ENCODE data around the gene GSTM2. TPM values are rescaled to one million over a fixed set of nuclear protein-coding genes. Genes with fewer than 3 reads are reported as not detected.

The GSTM2 gene
- total RNA-seq, 4 donors from 2014 or later, result 37.1 to 73.6 (median 62.3) TPM

DNA sequence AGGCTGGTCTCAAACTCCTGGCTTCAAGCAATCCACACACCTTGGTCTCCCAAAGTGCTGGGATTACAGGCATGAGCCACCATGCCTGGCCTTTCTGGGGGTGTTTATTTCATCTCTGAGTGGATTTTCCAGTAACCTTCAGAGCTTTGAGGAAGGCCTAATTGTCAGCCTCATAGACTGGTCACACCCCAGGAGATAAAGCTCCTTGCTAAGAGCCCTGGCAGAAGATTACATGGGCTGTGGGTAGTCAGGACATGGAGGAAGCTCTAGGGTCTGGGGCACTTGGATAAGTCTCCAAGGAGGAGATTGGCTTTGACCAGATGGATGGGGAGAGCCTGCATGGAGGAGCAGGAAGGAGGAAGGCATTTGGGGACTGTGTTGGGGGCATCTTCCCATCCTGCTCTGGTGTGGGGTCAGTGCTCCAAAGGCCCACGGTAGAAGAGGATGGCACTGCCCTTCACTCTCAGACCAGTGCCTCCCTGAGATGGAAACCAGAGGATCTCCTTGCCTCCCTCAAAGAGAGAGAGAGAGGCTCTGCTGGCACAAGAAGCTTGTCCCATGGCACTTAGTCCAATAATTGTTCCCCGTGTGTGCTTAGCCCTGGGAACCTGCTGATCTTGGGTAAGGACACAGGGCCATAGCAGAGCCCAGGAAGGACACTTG is 26.6 kb upstream of the GSTM2 start:
- Histone ChIP-seq H3K27ac (no peak overlapping the region), H3K4me1 (peaks cover 0 to 9% of the 10 kb centered on the region in 2 donors), H3K27me3 (no peaks in the 10 kb centered on the region), H3K4me3 (replicated peaks in 1 of 3) (no peak overlapping the region), H3K36me3 (no peaks in the 10 kb centered on the region), H3K9me3 (no peaks in the 10 kb centered on the region)
- intact Hi-C loops (cut with DNase I), result loop anchor here (2.0 kb wide), 1 partner anchor 132 kb away; no protein-coding TSS in a partner anchor
- WGBS, 2 donors, result 58 to 89% methylated on average over 2 of the region's 2 CpGs
- TF ChIP-seq POLR2A (IDR thresholded peaks at IDR 0.05), result no peak
- TF ChIP-seq, protein P1, sequence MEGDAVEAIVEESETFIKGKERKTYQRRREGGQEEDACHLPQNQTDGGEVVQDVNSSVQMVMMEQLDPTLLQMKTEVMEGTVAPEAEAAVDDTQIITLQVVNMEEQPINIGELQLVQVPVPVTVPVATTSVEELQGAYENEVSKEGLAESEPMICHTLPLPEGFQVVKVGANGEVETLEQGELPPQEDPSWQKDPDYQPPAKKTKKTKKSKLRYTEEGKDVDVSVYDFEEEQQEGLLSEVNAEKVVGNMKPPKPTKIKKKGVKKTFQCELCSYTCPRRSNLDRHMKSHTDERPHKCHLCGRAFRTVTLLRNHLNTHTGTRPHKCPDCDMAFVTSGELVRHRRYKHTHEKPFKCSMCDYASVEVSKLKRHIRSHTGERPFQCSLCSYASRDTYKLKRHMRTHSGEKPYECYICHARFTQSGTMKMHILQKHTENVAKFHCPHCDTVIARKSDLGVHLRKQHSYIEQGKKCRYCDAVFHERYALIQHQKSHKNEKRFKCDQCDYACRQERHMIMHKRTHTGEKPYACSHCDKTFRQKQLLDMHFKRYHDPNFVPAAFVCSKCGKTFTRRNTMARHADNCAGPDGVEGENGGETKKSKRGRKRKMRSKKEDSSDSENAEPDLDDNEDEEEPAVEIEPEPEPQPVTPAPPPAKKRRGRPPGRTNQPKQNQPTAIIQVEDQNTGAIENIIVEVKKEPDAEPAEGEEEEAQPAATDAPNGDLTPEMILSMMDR (IDR thresholded peaks at IDR 0.05), result no peak
- DNase-seq, result no peak

DNA sequence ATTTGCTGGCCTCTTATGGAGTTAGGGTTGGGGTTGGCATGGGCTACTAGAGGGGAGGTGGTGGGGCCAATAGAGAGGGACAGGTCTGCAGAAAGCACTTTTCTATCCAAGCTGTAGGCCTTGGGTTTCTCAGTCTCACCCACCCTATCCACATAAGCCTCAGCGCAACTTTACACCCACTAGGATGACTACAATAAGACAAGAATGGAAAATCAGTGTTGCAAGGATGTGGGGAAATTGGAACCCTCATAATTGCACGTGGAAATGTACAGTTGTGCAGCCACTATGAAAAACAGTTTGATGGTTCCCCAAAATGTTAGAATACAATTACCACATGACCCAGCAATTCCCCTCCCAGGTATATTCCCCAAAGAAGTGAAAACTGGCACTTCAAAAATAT is 26.0 kb upstream of the GSTM2 start:
- TF ChIP-seq, protein P1 (IDR thresholded peaks at IDR 0.05), result no peak
- TF ChIP-seq POLR2A (IDR thresholded peaks at IDR 0.05), result no peak
- no peaks in the 10 kb centered on the region for H3K9me3 ChIP-seq
- H3K27me3 ChIP-seq, result no peaks in the 10 kb centered on the region
- H3K36me3 ChIP-seq, result no peaks in the 10 kb centered on the region
- intact Hi-C loops (cut with DNase I), result loop anchor here (2.0 kb wide), 1 partner anchor 131 kb away; no protein-coding TSS in a partner anchor
- H3K27ac ChIP-seq, result no peak overlapping the region
- no peak for DNase-seq
- no peak overlapping the region for H3K4me3 ChIP-seq (replicated peaks in 1 of 3)
- peaks cover 0 to 9% of the 10 kb centered on the region in 2 donors for H3K4me1 ChIP-seq
- WGBS, 2 donors, result 81 to 91% methylated on average over 2 of the region's 2 CpGs

DNA sequence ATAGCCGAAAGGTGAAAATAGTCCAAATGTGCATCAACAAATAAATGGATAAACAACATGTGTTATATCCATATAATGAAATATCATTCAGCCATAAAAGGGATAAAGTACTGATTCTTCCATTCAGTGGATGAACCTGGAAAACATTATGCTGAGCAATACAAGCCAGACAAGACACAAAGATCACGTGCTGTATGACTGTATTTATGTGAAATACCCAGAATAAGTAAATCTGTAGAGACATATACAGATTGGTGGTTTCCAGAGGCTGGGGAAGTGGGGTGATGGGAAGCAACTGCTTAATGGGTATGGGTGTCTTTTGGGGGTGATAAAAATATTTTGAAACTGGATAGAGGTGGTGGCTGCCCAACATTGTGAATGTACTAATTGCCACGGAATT is 25.2 kb upstream of the GSTM2 start:
- no peaks in the 10 kb centered on the region for H3K27me3 ChIP-seq
- intact Hi-C loops (cut with DNase I), result no loop called here
- no peak for DNase-seq
- H3K27ac ChIP-seq, result no peak overlapping the region
- TF ChIP-seq POLR2A (IDR thresholded peaks at IDR 0.05), result no peak
- TF ChIP-seq, protein P1 (IDR thresholded peaks at IDR 0.05), result no peak
- no peaks in the 10 kb centered on the region for H3K36me3 ChIP-seq
- WGBS, 2 donors, result 73 to 87% methylated on average over 3 of the region's 3 CpGs
- no peaks in the 10 kb centered on the region for H3K9me3 ChIP-seq
- no peak overlapping the region for H3K4me3 ChIP-seq (replicated peaks in 1 of 3)
- H3K4me1 ChIP-seq, result peaks cover 0 to 9% of the 10 kb centered on the region in 2 donors

DNA sequence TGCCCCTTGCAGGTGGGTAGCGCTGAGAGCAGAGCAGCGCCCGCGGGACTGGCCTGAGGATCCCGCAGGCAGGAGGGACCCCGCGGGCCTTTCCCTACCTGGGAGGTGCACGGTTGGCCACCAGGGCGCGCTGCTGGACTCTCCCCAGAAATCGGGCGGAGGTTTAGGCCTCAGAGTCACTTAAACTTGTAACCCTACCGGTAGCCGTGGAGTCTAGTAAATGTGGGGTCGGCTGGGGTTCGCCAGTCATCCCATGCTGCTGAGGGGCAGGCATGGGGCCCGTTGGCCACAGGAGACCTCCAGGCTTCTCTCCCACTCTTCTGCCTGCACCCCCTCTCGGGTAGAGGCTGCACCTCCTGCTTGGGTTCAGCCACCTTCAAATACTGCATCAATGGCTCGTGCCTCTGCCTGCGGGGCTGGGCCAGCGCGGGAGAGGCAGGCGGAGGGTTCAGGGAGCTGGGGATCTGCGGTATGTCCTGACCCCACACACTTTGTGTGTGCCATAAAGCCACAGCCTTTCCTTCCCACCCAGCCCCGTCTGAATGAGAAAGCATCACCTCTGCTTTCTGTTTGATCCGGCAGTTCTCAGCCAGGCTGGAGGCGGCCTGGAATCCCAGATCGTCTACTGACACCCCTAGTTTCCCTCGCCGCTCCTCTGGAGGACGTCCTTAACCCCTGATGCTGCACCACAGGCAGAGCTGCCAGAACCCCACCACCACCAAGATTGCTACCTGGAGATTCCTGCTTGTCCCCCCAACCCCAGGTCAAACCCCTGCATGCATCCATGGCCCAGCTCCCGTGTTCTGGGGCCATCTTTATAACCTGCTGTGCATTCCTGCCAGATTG is 24.2 kb upstream of the GSTM2 start:
- 54 to 83% methylated on average over 15 to 25 of the region's 32 CpGs for WGBS, 2 donors
- no peaks in the 10 kb centered on the region for H3K9me3 ChIP-seq
- intact Hi-C loops (cut with DNase I), result no loop called here

More for the DNA sequence above, 24.2 kb upstream of the GSTM2 start:
- Histone ChIP-seq H3K4me3 (replicated peaks in 1 of 3) (no peak overlapping the region), H3K4me1 (peaks cover 0 to 9% of the 10 kb centered on the region in 2 donors), H3K36me3 (no peaks in the 10 kb centered on the region), H3K27ac (no peak overlapping the region), H3K27me3 (no peaks in the 10 kb centered on the region)
- peak; percentile 86 to 89 for DNase-seq
- TF ChIP-seq, protein P1 (IDR thresholded peaks at IDR 0.05), result peak; percentile 58 to 88 (median 86)
- TF ChIP-seq POLR2A (IDR thresholded peaks at IDR 0.05), result no peak
